Stimulated activated CD4-positive, alpha-beta T cell treated with anti-CD3 and anti-CD28 coated beads, Interleukin-15, amount 100 ng/mL, for 1 hour (primary cell): ENCODE measurements around the gene TMPRSS6.

Source experiments
- DNase-seq, 2 donors: peaks; one replicate each; pipeline ENCODE4 v3.0.0-alpha.2; 2020; ENCODE audit warnings: low read depth in 1 of 2, low spot score in 1 of 2

The TMPRSS6 gene

DNA sequence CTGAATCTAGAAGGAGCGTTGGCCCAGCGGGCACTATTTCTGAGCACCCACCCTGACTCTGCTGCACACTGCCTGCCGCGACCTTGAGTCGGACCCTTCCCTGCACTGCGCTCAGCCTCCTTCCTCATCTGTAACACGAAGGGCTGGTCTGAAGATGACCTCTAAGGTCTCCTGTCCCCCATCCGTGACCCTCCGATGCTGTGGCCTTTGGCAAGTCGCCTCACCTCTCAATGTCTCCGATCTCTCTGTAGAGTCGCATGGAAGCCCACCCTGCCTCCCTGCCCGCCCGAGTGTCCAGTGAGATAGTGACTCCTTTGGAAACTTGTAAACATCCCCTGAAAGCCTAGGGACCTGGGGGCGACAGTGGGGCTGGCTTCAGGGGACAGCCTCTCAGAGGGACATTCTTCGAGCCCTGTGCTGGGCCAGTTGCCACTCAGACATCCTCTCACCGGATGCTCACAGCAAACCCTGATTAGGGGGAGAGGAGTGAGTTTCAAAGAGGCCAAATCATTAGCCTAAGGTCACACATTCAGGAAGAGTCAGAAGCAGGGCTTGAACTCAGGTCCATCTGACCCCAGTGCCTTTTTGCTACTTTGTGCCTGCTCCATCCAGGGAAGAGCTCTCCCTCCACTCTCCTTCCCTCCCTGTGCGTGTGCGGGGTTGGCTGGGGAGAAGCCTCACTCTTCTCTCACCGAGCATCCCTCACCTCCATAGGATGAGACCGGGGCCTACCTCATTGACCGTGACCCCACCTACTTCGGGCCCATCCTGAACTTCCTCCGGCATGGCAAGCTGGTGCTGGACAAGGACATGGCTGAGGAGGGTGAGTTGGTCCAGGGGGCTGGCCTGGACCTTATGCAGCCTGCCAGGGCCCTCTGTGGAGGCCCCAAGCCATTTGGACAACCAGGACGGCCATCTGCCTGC lies 56.9 kb downstream of the TMPRSS6 start:
- no peak for DNase-seq

DNA sequence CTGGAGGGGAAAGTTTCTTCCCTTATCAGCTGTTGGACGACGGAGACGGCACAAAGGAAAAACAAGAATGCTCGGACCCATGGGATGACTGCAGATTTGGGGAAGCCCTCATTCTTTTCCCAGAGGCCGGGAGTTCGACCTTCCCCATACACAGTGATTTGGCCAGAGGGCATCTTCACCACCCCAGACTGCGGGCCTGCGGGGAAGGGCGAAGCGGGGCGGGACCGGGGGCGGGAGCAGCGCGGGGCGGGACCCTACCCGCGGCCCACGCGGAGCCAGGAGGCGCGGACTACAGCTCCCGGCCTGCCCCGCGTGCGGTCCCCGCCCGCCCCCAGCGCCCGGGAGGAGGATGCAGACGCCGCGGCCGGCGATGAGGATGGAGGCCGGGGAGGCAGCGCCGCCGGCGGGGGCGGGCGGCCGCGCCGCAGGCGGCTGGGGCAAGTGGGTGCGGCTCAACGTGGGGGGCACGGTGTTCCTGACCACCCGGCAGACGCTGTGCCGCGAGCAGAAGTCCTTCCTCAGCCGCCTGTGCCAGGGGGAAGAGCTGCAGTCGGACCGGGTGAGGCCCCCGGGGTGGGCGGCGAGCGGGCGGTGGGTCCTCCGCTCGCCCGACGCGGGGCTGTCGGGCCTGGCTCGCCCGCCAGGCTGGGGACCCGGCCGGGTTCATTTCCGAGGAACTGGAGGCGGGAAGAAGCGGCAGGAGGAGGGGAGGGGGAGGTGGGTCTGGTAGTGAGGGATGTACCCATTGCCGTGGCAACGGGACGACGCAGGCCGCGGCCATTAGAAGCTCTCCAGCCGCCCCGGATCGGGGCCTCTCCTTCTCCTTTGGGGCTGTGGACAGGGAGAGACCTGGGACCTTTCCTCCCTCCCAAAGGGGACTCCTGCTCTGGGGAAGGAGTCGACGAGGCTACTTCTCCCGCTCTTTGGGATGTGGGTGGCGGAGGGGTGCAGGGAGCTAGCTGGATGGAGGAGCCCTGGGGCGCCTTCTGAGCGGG lies 57.8 kb downstream of the TMPRSS6 start, which contains the start of gene KCTD17:
Gene KCTD17, plus strand, starts transcription at position 352 of the 995 bp plus-strand sequence. Its CDS starts 19 bp downstream, at position 371.
- peak; percentile 60 to 66 for DNase-seq

DNA sequence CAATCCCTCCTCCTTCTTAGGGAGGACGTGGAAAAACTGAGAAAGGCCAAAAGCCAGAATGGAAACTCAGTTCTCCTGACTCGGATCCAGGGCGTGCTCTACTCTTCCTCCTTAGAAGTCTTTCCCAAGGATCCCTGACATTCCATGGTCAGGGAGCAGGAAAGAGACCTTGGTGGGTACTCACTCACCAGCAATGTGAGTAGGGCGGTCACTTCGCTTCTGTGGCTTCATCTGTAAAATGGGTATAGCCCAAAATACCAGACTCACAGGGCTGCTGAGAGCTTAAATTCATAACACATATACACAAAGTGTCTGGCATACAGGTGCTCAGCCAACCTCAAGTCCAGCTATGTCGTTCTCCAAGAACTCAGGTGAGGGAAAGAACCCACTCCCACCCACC lies 58.6 kb downstream of the TMPRSS6 start:
- no peak for DNase-seq

DNA sequence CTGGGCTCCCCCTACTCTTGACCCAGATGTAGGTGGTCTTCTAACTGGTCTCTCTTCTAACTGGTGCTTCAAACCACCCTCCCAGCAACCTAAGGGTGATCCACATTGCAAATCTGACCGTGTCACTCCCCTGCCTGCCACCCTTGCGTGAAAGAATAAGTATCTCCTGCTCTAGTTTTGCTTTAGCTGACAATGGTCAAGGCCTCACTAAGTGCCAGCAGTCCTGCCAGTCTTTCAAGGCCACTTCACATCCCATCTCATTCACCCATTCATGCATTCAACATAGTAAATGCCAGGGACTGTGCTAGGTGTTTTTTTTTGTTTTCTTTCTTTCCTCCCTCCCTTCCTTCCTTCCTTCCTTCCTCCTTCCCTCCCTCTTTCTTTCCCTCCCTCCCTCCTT lies 60.3 kb downstream of the TMPRSS6 start:
- DNase-seq: no peak

DNA sequence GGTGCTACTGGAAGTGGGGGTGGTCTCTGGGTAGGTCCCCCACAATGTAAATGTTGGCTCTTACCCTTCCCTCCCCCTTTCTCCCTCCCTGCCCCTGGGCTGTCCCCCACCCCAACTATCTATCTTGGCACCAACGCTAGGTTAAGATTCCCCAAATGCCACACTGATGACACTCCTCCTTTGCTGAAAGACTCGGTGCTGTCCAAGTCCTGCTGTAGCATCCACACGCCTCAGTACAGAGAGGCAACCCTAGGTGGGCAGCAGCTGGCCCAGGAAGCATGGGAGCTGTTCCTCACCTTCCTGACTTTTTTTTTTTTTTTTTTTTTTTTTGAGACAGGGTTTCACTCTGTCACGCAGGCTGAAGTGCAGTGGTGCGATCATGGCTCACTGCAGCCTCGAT lies 61.4 kb downstream of the TMPRSS6 start:
- no peak for DNase-seq

DNA sequence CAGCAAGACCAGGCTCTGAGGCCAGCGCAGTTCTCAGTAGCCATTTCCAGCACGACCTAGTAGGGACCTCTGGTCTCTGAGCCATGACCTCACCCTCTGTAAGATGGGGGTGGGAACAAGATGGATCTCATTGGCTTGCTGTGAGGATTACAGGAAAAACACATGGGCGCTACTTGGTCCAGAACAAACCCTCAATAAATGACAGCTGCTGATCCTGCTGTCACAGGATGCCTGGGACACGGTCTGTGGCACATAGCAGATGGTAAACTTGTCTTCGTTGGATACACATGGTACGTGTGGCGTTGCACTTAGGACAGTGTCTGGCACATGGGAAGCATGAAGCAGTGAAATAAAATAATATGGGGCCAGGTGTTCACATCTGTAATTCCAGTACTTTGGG lies 62.5 kb downstream of the TMPRSS6 start:
- DNase-seq: no peak

DNA sequence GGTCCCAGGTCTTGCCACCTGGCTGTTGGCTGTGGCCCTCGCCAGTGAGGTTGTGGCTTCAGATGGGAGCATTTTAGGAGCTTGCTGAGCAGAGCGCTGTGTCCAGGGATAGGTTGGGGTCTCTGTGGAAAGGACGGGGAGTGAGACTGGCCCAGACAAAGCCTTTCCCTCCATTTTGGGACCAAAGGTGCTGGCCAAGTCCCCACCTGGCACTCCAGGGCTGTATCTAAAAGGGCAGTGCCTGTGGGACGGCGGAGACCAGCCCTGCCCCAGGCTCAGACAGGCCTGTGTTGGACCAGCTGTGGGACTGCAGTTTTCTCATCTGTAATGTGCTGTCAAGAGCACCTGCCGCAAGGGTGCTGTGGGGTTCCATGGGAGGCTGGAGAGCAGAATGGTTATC lies 62.9 kb downstream of the TMPRSS6 start:
- DNase-seq: no peak

DNA sequence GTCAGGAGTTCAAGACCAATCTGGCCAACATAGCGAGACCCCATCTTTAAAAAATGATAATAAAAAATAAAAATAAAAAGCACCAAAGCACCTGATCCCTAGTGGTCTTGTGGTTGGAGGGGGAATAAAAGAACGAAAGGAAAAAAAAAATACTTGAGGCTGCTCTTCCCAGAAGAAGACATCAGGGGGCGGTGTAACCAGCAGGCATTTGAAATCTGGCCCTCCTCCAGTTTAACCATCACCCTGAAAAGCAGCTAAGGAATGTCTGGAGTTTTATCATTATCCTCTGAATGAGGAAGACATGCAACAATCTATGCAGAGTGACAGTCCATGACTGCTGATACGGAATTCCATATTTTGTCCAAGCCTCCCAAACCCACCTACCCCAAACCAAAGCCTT lies 63.6 kb downstream of the TMPRSS6 start:
- DNase-seq: no peak

DNA sequence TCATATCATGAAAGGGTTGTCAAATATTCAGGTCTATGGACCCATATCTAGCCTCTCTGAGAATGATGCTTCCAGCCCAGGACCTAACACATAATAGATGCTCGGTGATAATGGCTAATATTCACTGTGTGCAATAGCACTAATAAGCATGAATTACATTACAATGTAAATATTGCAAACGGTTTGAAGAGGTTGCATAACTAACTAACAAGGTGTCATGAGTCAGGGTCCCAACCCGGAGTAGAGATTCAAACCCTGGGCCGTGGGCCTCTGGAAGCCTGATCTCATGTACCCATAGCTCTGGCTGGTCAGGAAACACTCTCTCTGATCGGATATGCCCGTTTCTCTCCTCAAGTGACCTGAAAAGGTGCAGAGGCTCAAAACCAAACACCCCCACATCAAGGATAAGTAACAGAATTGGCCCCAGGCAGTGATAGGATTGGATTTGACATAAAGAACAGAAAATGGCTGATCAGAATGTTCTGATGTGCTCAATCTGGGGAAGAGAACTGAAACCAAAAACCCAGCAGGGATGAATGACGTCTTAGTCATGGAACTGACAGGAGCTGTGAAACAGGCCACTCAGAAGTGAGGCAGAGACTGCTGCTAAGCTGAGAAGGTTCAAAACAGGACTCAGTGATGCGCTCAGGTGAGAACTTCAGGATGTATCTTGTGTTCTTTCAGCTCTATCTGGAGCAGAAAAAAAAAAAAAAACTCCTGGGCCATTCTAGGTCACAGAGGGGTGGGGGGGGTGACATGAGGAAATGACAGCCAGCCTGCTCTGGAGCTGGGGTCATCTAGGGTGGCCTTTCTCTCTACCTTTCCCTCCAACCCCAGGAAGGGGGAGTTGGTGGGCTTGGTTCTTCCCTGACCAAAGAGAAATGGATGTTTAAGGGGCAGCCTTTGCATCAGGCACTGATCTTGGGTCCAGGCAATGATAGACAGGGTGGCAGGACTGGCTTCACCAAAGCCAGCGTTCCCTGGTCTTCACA lies 64.6 kb downstream of the TMPRSS6 start:
- no peak for DNase-seq

DNA sequence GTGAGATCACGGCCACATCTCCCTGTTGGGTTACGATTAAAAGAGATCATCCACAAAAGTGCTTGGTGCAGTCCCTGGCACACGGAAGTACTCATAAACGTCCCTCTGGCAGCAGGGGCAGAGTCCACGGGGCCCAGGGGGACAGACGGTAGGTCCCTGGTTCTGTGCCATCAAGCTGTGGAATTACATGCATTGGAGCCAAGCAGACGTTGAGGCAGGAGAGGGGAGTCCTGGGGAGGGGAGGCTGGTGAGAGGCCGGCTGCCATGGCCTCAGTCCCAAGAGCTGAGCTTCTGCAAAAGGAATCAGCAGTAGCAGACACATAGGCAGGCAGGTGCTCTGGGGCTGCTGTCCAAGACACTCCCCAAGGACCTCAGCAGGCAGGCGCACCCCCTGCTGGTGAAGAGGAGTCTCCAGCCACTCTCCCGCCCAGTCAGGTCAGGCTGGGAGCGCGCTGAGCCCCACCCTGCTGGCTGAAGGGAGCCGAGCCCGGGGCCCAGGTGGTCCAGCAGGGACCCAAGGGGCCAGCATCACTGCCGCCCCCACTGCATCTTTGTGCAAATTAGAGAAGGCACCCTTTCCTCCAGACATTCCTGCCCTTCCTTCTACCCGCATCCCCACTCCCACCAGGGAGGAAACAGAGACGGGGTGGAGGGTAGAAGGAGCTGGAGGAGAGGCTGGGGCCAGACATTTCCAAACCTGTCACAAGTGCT lies 65.5 kb downstream of the TMPRSS6 start:
- no peak for DNase-seq

DNA sequence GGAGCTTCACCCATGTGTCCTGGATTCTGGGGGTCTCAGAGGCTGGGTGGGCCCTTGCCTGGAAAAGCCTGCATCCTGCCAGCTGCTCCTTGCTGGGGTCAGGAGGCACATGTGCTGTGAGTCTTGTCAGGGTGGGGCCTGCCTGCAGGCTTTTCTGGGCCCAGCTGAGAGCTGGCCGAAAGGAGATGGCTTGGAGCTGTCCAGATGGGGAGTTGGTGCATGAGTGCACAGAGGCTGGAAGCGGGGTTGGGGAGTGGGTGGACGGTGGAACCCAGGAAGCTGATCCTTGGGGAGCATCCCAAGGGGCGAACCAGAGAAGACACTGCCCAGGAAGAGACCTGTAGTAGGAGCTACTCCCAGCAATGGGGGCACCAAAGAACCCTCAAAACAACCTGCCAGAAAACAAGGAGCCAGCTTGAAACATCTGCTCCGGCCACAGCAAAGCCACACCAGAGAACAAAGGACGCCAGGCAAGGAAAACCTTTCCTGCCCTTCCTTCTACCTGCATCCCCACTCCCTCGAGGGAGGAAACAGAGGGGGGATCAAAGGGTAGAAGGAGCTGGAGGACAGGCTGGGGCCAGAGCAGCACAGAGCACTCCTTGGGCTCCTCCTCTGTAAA lies 66.2 kb downstream of the TMPRSS6 start:
- DNase-seq: no peak

DNA sequence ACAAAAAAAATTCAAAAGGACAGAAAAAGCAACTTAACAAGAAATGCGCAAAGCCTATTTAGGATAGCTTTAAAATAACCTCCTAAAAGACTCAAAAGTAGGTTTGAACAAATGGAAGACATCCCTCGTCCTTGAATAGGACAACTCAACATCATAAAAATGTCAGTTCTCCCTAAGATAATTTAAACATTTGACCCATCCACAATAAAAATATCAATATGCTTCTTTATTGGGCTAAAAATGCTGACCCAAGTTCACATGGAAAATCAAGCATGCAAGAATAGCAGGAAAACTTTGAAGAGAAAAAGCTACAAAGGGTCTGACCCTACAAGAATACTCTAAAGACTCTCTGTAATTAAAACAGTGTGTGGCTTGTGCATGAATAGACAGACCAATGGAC lies 70.0 kb downstream of the TMPRSS6 start:
- no peak for DNase-seq

DNA sequence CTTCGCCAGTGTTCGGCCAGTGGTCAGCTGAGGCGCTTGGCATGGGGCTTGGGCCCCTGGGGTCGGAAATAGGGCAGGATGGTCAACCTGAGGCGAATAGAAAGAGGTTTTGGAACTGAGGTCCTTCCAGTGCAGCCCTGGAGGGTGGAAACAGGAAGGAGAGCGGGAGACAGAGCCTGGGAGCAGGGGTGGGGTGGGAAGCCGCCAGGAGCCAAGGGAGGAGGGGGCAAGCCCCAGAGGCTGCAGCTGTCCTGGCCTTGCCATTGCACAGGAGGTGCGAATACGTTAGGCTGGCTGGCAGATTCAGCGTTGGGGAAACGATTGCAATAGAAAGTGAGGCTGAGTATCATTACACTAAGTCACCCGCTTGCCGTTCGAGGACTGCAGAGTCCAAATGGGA lies 71.8 kb downstream of the TMPRSS6 start:
- no peak for DNase-seq

DNA sequence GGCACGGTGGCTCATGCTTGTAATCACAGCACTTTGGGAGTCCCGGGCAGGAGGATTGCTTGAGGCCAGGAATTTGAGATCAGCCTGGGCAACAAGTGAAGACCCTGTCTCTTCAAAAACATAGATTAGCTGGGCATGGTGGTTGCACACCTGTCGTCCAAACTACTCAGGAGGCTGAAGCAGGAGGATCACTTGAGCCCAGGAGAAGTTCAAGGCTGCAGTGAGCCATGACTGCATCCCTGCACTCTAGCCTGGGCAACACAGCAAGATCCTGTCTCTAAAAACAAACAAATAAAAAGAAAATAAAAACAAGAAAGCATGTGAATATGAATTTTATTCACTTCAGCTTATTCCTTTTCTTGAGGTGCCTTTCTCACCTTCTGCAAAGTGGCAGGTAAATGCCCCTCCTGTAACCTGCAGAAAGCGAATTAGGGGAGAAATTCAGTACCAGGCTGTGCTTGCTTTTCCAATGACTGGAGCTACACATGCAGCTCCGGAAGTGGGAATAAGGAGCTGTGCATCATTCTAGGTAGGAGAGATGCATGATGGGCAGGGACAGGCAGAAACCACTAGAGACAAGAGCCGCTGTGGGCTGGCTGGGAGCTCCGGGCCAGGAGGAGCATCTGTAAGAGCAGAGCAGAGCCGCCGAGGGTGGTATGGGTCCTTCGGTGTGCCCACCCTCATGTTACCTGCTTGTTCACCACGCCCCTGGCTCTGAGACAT lies 72.7 kb downstream of the TMPRSS6 start:
- DNase-seq: no peak

DNA sequence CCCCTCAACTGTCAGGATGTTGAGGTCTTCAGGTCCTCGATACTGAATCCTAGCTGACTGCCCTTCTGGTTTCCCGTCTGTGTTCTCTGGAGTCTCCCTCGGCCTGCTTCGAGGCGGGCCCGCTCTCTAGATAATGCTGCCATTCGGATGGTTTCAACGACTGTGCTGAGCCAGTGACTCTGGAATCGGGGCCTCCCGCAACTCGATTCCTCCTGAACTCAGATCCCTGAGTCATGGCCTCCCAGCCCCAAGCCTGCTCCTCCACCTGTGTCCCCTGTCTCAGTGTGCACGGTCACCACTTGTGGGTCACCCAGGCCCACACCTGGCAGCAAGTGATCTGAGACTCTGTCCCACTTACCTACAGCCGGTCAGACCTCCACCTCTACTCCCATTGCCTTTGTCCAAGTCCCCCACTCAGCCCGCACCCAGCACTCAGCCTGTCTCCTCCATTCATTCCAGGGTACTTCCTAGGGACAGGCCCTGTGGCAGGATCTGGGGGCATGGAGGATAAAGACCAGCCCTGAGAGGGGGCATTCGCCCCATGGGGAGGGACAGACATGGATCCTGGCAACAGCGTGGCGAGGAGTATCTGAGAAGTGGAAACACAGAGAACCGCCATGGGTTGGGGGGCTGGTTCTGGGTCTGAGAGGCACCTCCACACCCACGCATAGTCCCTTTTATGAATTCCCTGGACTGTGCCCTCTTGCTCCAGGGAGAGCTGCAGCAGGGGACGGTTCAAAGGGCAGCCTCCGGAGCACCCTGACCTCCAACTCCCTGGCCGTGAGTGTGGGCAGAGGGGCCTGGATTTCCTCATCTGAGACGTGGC lies 75.7 kb downstream of the TMPRSS6 start:
- DNase-seq: no peak

DNA sequence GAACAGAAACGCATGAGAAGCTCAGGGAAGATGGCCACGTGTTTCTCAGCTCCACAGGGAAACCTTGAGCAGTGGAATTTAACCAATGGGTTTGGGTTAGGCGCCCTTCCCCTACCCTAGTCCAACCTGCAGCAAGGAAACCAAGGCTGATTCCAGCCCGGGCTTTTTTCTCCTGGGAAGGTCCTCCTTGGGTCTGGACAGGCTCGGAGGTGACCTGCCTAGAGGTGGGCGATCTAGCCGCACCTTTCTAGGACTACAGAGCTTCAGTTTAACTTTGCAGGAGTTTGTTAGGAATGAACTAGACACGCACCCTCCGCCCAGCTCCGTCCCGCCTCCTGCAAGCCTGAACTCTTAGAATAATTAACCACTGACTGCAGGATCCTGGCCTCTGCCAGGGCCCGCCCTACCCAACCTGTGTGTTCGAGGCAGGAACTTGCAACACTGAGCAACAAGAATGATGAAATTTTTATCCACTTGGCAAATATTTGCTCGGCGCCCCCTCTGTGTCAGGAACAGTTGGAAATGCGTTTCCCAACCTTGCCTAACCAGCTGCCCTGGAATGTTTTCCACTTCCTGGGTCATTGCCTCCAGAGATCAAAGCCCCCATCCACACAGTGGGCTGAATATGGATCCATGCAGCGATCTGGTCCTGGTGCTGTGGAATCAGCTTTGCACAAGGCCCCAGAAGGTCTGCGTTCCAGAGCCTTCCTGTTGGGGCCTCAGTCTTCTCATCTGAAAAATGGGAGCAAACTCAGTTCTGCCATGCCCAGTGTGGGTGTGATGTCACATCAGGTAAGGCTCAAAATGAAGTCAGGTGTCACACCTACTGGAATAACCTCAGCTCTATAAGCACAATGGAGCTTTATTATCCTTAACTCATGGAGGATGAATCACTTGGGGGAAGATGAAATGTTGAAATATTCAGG lies 76.7 kb downstream of the TMPRSS6 start:
- no peak for DNase-seq

DNA sequence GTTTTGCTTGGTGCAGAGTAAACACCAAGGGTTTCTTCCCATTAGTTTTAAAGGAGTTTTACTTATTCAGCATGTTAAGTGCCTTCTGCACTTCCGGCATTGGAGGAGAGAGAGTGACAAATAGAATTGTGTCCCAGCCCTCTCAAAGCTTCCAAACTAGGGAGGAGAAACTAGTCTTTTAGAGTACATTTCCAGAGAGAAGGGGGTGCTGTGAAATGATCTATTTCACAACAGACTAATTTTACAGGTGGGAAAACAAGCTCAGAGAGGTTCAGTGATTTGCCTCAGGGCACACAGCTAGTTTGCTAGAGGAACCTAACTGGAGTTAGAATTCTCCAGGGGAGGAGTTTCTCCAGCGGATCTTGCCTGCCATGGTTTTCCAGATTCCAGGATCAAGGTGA lies 77.4 kb downstream of the TMPRSS6 start:
- DNase-seq: no peak
